NB4 (cell line): ENCODE results near the gene CMIP.

Experiments
- DNase-seq: peaks from one replicate; pipeline ENCODE4 v3.0.0; 2010; ENCODE audit warnings: low read depth
- H3K4me3 ChIP-seq: one replicate; pipeline ENCODE4 v1.5.1; 2011; ENCODE audit warnings: mild to moderate bottlenecking, low read depth, low read length, moderate library complexity
- CTCF ChIP-seq: IDR thresholded peaks from one replicate; pipeline ENCODE4 v1.5.1; 2012; ENCODE audit warnings: low read depth, low read length
- MAX ChIP-seq: IDR thresholded peaks from 2 replicates; pipeline ENCODE4 v1.6.1; 2011; ENCODE audit warnings: low read depth, low read length
- MYC ChIP-seq: IDR thresholded peaks from 2 replicates; pipeline ENCODE4 v1.6.1; 2011; ENCODE audit warnings: low read depth, low read length
- POLR2A ChIP-seq: IDR thresholded peaks from 2 replicates; pipeline ENCODE4 v1.6.1; 2011; ENCODE audit warnings: mild to moderate bottlenecking; ENCODE audit not compliant: insufficient read length; ENCODE audit errors: extremely low read depth

Gene CMIP

GRCh38 chr16:81651758-81652718 is 207.4 kb downstream of the CMIP start:
- H3K4me3 ChIP-seq, result no peak overlapping the region
- TF ChIP-seq CTCF (no peak), MYC (no peak), POLR2A (no peak), MAX (no peak)
- no peak for DNase-seq

GRCh38 chr16:81652798-81653505 is 208.3 kb downstream of the CMIP start:
- TF ChIP-seq CTCF (no peak), MAX (no peak), POLR2A (no peak), MYC (no peak)
- H3K4me3 ChIP-seq, result no peak overlapping the region
- no peak for DNase-seq

GRCh38 chr16:81654346-81654745 is 209.7 kb downstream of the CMIP start:
- TF ChIP-seq CTCF (no peak), POLR2A (no peak), MYC (no peak), MAX (no peak)
- no peak for DNase-seq
- H3K4me3 ChIP-seq, result no peak overlapping the region

GRCh38 chr16:81655469-81656162 is 211.0 kb downstream of the CMIP start:
- TF ChIP-seq MAX (no peak), CTCF (no peak), POLR2A (no peak), MYC (no peak)
- no peak overlapping the region for H3K4me3 ChIP-seq
- DNase-seq, result no peak

- TF ChIP-seq MAX (no peak), CTCF (no peak)
- H3K4me3 ChIP-seq, result no peak overlapping the region
- no peak for DNase-seq
These were observed 212.6 kb downstream of the CMIP start for GRCh38 chr16:81657224-81657623.
